ENCODE results near the gene OVCA2. TPM values are rescaled to one million over a fixed set of nuclear protein-coding genes. Genes with fewer than 3 reads are reported as not detected.

Gene OVCA2
- total RNA-seq, 1 experiment from 2014 or later: 33.5 TPM

DNA sequence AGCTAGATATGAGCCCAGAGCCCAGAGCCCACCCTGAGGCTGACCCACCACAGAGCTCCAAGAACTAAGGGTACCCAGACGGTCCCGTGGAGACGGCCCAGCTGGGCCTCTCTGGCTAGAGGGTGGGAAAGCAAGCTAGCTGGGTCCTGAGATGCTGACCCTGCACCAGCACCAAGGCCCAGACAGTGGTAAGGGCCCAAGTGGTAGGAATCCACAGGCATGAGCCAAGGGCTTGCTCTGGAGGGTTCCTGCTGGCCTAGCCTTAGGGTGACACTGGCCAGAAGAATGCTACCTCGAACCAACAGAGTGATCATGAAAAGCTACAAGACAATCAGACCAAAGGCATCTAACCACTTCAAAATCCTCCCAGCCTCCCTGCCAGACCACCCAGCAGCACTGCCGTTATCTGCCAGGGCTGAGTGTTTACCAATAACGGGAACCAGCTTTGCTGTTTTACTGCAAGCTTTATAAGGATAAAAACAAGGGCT, 26.3 kb downstream of the OVCA2 start:
- Mint-ChIP-seq H3K27me3 (ENCODE audit: insufficient read depth, unreplicated experiment) (no peaks in the 10 kb centered on the region), H3K4me1 (ENCODE audit: insufficient read depth, unreplicated experiment) (no peaks in the 10 kb centered on the region), H3K4me3 (ENCODE audit: unreplicated experiment) (no peak overlapping the region), H3K36me3 (ENCODE audit: insufficient read depth, unreplicated experiment) (peaks cover 18% of the 10 kb centered on the region), H3K27ac (ENCODE audit: low read depth, unreplicated experiment) (no peak overlapping the region), H3K9me3 (ENCODE audit: unreplicated experiment) (no peaks in the 10 kb centered on the region)
- BruUV-seq (replicated peaks): no TSS peak
- intact Hi-C loops (cut with micrococcal nuclease): no loop called here
- TF ChIP-seq, protein P1, sequence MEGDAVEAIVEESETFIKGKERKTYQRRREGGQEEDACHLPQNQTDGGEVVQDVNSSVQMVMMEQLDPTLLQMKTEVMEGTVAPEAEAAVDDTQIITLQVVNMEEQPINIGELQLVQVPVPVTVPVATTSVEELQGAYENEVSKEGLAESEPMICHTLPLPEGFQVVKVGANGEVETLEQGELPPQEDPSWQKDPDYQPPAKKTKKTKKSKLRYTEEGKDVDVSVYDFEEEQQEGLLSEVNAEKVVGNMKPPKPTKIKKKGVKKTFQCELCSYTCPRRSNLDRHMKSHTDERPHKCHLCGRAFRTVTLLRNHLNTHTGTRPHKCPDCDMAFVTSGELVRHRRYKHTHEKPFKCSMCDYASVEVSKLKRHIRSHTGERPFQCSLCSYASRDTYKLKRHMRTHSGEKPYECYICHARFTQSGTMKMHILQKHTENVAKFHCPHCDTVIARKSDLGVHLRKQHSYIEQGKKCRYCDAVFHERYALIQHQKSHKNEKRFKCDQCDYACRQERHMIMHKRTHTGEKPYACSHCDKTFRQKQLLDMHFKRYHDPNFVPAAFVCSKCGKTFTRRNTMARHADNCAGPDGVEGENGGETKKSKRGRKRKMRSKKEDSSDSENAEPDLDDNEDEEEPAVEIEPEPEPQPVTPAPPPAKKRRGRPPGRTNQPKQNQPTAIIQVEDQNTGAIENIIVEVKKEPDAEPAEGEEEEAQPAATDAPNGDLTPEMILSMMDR (IDR thresholded peaks at IDR 0.05; ENCODE audit: unreplicated experiment): no peak
- DNase-seq (ENCODE audit: unreplicated experiment): no peak
- ChIA-PET POLR2A (interaction anchor here (0.6 kb wide), 1 partner anchor 73 kb away, joined by 4 read pairs; no protein-coding TSS in a partner anchor), CTCF (interaction anchor here (0.6 to 1.8 kb wide), 3 partner anchors 13 to 16 kb away, joined by 3 to 6 read pairs (median 4); partner anchors contain the start of gene HIC1)

GRCh38 chr17:2068519-2069051, 26.8 kb downstream of the OVCA2 start:
- H3K36me3 Mint-ChIP-seq (ENCODE audit: insufficient read depth, unreplicated experiment): peaks cover 18% of the 10 kb centered on the region
- ChIA-PET POLR2A (interaction anchor here (0.6 kb wide), 1 partner anchor 72 kb away, joined by 4 read pairs; no protein-coding TSS in a partner anchor), CTCF (interaction anchor here (0.6 to 1.8 kb wide), 4 partner anchors 13 to 177 kb away, joined by 3 to 6 read pairs (median 4); partner anchors contain the start of gene HIC1)
- TF ChIP-seq, protein P1 (IDR thresholded peaks at IDR 0.05; ENCODE audit: unreplicated experiment): no peak
- intact Hi-C loops (cut with micrococcal nuclease): no loop called here
- H3K9me3 Mint-ChIP-seq (ENCODE audit: unreplicated experiment): no peaks in the 10 kb centered on the region
- no peaks in the 10 kb centered on the region for H3K27me3 Mint-ChIP-seq (ENCODE audit: insufficient read depth, unreplicated experiment)
- no peak overlapping the region for H3K4me3 Mint-ChIP-seq (ENCODE audit: unreplicated experiment)
- no peak overlapping the region for H3K27ac Mint-ChIP-seq (ENCODE audit: low read depth, unreplicated experiment)
- no TSS peak for BruUV-seq (replicated peaks)
- no peak for DNase-seq (ENCODE audit: unreplicated experiment)
- H3K4me1 Mint-ChIP-seq (ENCODE audit: insufficient read depth, unreplicated experiment): no peaks in the 10 kb centered on the region

DNA sequence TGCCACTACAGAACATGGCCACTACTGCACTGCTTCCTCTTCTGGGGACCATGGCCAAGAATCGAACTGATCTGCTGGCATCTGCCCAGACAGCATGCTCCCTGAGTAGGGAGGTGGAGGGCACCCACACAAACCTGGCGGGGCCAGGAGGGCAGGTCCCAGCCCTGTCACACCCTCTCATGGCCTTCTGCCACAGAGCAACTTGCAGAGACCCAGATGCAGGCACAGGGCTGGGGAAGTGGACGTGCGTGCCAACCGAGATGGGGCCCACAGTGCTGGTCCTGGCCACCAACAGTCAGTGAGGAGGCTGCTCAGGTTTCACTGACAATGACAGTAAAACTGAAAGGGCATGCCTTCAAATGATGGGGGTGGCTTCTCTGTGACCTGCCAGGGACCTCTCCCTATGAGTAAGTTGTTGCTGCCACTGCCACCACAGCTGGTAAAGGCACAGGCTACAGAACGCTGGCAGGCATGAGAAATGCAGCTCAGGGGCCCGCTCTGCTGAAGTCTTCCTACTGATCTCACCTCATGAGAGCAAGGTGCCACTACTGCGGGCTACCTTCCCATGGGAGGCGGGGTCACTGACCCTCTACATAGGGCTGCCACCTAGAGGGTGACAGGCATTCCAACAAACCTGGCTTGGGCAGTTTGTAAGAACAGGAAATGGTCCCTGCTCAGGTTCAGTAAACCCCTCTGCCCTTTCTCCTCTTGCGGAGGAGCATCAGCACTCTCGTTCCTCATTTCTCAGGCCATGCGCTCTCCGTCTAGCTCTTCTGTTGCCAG, 28.6 kb downstream of the OVCA2 start:
- peaks cover 18% of the 10 kb centered on the region for H3K36me3 Mint-ChIP-seq (ENCODE audit: insufficient read depth, unreplicated experiment)
- intact Hi-C loops (cut with micrococcal nuclease): no loop called here
- ChIA-PET CTCF (no interaction called here), POLR2A (interaction anchor here (0.9 kb wide), 1 partner anchor 175 kb away, joined by 5 read pairs; no protein-coding TSS in a partner anchor)
- H3K9me3 Mint-ChIP-seq (ENCODE audit: unreplicated experiment): no peaks in the 10 kb centered on the region
- no peak overlapping the region for H3K27ac Mint-ChIP-seq (ENCODE audit: low read depth, unreplicated experiment)
- TF ChIP-seq, protein P1 (IDR thresholded peaks at IDR 0.05; ENCODE audit: unreplicated experiment): no peak
- no peak for DNase-seq (ENCODE audit: unreplicated experiment)
- BruUV-seq (replicated peaks): no TSS peak
- no peak overlapping the region for H3K4me3 Mint-ChIP-seq (ENCODE audit: unreplicated experiment)
- H3K4me1 Mint-ChIP-seq (ENCODE audit: insufficient read depth, unreplicated experiment): peaks cover 2% of the 10 kb centered on the region
- H3K27me3 Mint-ChIP-seq (ENCODE audit: insufficient read depth, unreplicated experiment): no peaks in the 10 kb centered on the region

DNA sequence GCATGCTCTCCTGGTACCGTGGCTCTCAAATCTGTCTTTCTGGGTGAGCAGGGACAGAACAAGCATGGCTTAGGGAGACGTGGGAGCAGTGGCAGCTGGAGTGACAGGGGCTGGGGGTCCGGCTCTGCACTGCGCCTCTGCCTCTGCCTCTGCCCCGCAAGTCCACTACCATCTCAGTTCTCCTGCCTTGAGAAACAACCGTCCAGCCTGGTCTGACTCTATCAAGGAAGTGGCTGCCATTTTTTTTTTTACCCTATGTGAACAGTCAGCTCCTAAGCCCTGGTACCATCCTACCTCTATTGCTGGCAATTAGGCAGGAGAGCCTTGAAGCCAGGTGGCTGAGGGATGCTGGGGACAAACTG, 29.2 kb downstream of the OVCA2 start:
- DNase-seq (ENCODE audit: unreplicated experiment): no peak
- Mint-ChIP-seq H3K27ac (ENCODE audit: low read depth, unreplicated experiment) (no peak overlapping the region), H3K36me3 (ENCODE audit: insufficient read depth, unreplicated experiment) (peaks cover 18% of the 10 kb centered on the region), H3K27me3 (ENCODE audit: insufficient read depth, unreplicated experiment) (no peaks in the 10 kb centered on the region), H3K4me1 (ENCODE audit: insufficient read depth, unreplicated experiment) (peaks cover 7% of the 10 kb centered on the region), H3K9me3 (ENCODE audit: unreplicated experiment) (no peaks in the 10 kb centered on the region), H3K4me3 (ENCODE audit: unreplicated experiment) (no peak overlapping the region)
- TF ChIP-seq, protein P1 (IDR thresholded peaks at IDR 0.05; ENCODE audit: unreplicated experiment): no peak
- POLR2A ChIA-PET: interaction anchor here (0.9 kb wide), 1 partner anchor 174 kb away, joined by 5 read pairs; no protein-coding TSS in a partner anchor
- CTCF ChIA-PET: no interaction called here
- intact Hi-C loops (cut with micrococcal nuclease): no loop called here
- no TSS peak for BruUV-seq (replicated peaks)
